ENCODE results near the gene PTPN7.

GRCh38 chr1:202143768-202144401 lies 16.5 kb downstream of the PTPN7 start:
- TF ChIP-seq ZSCAN29 (IDR thresholded peaks at IDR 0.05) (no peak), ZNF207 (IDR thresholded peaks at IDR 0.05; ENCODE audit: borderline replicate concordance) (no peak), YY1 (IDR thresholded peaks at IDR 0.05; ENCODE audit: low read depth, low read length) (0 out of 2 replicates have a peak, but pooled peaks have one; percentile 14), NBN (IDR thresholded peaks at IDR 0.05) (no peak), POLR2A (IDR thresholded peaks at IDR 0.05; ENCODE audit: low read depth, low read length) (peak; percentile 55; the same call in 1 of the 2 replicates), EZH2 (IDR thresholded peaks at IDR 0.05; ENCODE audit: borderline replicate concordance, control insufficient read depth, low read depth, low read length) (no peak), CTCF (IDR thresholded peaks at IDR 0.05 in 2 of 3, conservative IDR thresholded peaks at IDR 0.05 in 1 of 3; ENCODE audit: control insufficient read depth in 2 of 3, extremely low read depth in 1 of 3, insufficient read depth in 1 of 3, low read depth in 3 of 3, low read length in 3 of 3) (no peak), EGR1 (IDR thresholded peaks at IDR 0.05; ENCODE audit: borderline replicate concordance in 1 of 2, low read depth in 2 of 2, low read length in 2 of 2) (0 out of 3 replicates have a peak, but pooled peaks of 1 of the 2 experiments have one; percentile 33), BCL3 (IDR thresholded peaks at IDR 0.05; ENCODE audit: borderline replicate concordance, insufficient read depth, low read depth, low read length, poor library complexity, severe bottlenecking) (no peak), WRNIP1 (IDR thresholded peaks at IDR 0.05; ENCODE audit: borderline replicate concordance, low read depth, low read length) (no peak), REST (IDR thresholded peaks at IDR 0.05; ENCODE audit: low read depth, low read length) (no peak), KLF5 (IDR thresholded peaks at IDR 0.05; ENCODE audit: partially characterized antibody) (no peak), TAF1 (IDR thresholded peaks at IDR 0.05; ENCODE audit: borderline replicate concordance, low read depth, low read length) (no peak)
